TTC549 (cell line): ENCODE data around the gene CACNG4.

Experiments used
- FAIRE-seq: peaks from 2 replicates; lab custom pipeline; 2012; peaks lifted over from hg19 to GRCh38; lab: Jason Lieb, UNC

The CACNG4 gene

GRCh38 chr17:66985338-66986237 lies 21.1 kb downstream of the CACNG4 start:
- FAIRE-seq, result no peak

- FAIRE-seq, result no peak
Measured at GRCh38 chr17:66986659-66987058, 22.2 kb downstream of the CACNG4 start.

GRCh38 chr17:66987059-66987616 lies 22.6 kb downstream of the CACNG4 start:
- no peak for FAIRE-seq

- FAIRE-seq, result no peak
Measured at GRCh38 chr17:66988069-66988798, 23.7 kb downstream of the CACNG4 start.

- FAIRE-seq, result no peak
Measured at GRCh38 chr17:66989076-66989475, 24.6 kb downstream of the CACNG4 start.

- no peak for FAIRE-seq
Measured at GRCh38 chr17:66989579-66989978, 25.1 kb downstream of the CACNG4 start.

GRCh38 chr17:66990047-66990446 lies 25.5 kb downstream of the CACNG4 start:
- FAIRE-seq, result no peak

GRCh38 chr17:66992911-66993442 lies 28.5 kb downstream of the CACNG4 start:
- FAIRE-seq, result no peak

GRCh38 chr17:66994361-66994760 lies 29.9 kb downstream of the CACNG4 start:
- FAIRE-seq, result no peak

GRCh38 chr17:66994930-66995535 lies 30.5 kb downstream of the CACNG4 start:
- no peak for FAIRE-seq

GRCh38 chr17:66995944-66996343 lies 31.4 kb downstream of the CACNG4 start:
- FAIRE-seq, result no peak

GRCh38 chr17:66996926-66997325 lies 32.4 kb downstream of the CACNG4 start:
- no peak for FAIRE-seq

- no peak for FAIRE-seq
Measured at GRCh38 chr17:67003231-67003630, 38.7 kb downstream of the CACNG4 start.

- FAIRE-seq, result no peak
Measured at GRCh38 chr17:67004181-67004580, 39.7 kb downstream of the CACNG4 start.

- no peak for FAIRE-seq
Measured at GRCh38 chr17:67007266-67007665, 42.8 kb downstream of the CACNG4 start.

- no peak for FAIRE-seq
Measured at GRCh38 chr17:67008101-67008500, 43.6 kb downstream of the CACNG4 start.

- no peak for FAIRE-seq
Measured at GRCh38 chr17:67011527-67012175, 47.1 kb downstream of the CACNG4 start.

- no peak for FAIRE-seq
Measured at GRCh38 chr17:67013891-67014290, 49.4 kb downstream of the CACNG4 start.

- no peak for FAIRE-seq
Measured at GRCh38 chr17:67015001-67015400, 50.5 kb downstream of the CACNG4 start.

- FAIRE-seq, result no peak
Measured at GRCh38 chr17:67016039-67016762, 51.7 kb downstream of the CACNG4 start.

- FAIRE-seq, result no peak
Measured at GRCh38 chr17:67017910-67018309, 53.4 kb downstream of the CACNG4 start.
